SH-SY5Y (cell line): ENCODE results near the gene DAB2IP.

ENCODE experiments used
- GATA2 ChIP-seq: IDR thresholded peaks from 2 replicates; pipeline ENCODE4 v1.6.1; 2011; ENCODE audit warnings: mild to moderate bottlenecking, low read depth, low read length
- GATA3 ChIP-seq: IDR thresholded peaks from 2 replicates; pipeline ENCODE4 v1.6.1; 2011; ENCODE audit warnings: low read depth, mild to moderate bottlenecking, low read length, moderate library complexity

DNA sequence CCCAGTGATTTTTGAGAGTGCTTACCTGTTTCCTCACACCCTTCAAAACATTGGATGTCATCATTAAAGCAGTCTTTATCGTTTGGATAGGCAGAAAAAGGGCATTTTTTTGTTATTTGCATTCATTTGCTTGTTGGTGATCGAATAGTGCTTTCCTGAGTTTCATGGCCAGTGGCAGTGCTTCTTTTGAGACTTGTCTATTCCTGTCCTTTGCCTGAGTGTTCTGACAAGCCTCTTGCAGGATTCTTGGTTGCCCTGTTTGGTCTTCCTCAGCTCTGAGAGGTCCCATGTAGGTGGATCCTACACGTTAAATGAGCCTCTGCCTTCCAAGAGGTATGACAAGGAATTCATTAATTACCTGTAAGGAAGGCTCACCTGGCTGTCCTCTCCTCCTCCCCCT is 52.8 kb downstream of the DAB2IP start:
- TF ChIP-seq GATA2 = no peak
- no peak for TF ChIP-seq GATA3
